GM19438 (cell line): ENCODE data around the gene SMARCA2.
"Not testable (repeated sequence)": the region's sequence is repeated elsewhere in the genome, so short reads cannot be mapped to it uniquely, and the experiment has no call there.

ENCODE experiments used
- ATAC-seq: cut with Tn5 transposase; IDR thresholded peaks from one replicate; pipeline ENCODE4 v1.9.1; 2021; ENCODE audit warnings: low read depth; ENCODE audit not compliant: unreplicated experiment

Gene SMARCA2

DNA sequence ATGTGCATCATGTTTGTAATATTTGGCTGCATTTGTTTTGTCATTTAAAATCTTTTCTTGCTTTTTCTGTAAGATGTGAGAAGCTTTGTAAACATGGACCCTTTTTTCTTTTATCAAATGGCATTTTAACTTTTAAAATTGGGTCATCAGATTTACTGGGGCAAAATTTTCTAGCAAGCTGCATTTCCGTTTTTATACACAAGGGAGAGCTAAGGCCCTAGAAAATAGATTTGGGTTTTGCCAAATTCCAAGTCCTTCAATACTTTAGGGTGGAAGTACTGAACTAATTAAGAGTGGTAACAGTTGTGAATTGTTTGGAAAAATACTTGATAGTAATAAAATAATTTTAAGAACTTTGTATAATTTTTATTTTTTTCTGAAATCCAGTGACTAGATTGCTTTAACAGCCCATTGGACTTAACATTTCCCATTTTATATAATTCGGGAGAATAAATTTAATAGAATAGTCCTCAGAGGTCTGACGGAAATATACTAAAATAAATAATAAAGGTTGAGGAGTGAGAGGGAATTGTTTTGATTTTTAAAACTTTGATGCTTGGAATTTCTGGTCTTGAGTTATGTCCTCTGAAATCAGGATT is 117.4 kb downstream of the SMARCA2 start:
- ATAC-seq: no peak

DNA sequence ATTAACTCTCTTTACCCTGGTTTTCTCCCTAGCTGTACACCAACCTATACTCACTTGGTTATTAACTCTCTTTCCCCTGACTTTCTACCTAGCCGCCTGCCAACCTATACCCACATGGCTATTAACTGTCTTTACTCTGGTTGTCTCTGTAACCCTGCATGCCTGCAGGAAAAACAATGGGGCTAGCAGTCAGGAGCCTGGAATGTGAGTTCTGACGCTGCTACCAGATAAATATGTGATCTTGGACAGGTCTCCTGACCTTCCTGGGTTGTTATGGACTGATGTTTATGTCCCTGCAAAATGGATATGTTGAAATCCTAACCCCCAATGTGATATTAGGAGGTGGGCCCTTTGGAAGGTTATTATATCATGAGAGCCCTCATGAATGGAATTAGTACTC is 119.2 kb downstream of the SMARCA2 start:
- no peak for ATAC-seq

DNA sequence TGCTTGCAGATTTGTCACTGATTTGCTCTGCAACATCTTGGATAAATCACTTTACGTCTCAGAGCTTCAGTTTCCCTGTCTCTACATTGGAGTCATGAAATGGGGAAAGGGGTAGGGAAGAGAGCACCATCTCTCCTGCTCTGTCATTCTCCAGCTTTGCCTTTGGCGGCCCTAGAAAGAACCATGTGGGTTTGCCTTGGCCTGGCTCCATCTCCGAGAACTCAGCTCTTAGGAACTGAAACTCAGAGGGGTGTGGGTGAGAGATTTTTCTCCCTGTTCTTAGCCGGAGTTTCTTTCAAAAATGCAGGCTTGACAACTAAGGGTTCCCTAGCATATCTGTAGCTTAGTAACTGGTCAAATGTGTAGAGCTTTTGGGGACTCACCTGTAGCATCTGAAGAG is 123.5 kb downstream of the SMARCA2 start:
- ATAC-seq: no peak

DNA sequence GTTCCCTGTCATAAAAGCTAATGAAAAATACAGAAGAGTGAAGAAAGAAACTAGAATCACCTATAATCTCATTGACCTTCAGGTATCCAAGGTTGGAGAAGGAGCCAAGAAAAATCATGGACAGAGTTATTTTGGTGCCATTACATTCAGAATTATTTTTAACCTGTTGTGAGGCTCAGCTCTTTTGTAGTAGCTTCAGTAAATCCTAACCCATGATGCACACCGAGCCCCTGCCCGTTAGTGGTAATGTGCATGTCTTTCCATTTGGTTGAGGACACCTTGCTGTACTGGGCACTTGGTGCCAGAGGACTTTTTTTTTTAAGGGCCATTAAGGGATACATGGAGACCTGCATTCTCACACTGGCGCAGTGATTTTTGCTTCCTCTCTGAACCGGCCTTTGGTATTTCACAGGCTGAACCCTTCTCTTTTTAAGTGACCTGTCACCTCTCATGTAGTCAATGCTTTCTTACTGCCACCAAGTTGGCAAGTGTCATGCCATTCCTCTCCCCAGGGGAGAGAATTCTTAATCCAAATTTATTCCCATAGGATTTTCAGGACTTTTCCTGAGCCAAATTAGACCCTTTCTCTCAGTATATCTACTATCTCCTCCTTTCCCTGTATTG is 125.6 kb downstream of the SMARCA2 start:
- no peak for ATAC-seq

DNA sequence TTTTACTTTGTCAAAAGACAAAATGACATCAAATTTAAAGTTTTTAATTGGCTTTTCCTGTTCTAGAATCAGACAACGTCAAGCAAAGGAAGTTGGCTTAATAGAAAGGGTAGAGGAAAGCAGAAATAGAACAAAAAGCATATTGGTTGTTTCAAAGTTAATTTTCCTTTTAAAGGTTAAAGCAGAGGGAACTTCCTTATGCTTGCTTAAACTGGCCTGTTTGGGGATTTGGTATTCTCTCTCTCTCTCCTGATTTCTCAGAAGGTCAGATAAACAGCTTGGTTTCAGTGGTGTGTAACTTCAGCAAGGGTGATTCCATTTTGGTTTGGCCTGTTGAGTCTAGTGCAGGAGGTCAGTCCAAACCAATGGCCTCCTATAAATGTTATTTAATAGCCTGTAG is 127.1 kb downstream of the SMARCA2 start:
- ATAC-seq: no peak

DNA sequence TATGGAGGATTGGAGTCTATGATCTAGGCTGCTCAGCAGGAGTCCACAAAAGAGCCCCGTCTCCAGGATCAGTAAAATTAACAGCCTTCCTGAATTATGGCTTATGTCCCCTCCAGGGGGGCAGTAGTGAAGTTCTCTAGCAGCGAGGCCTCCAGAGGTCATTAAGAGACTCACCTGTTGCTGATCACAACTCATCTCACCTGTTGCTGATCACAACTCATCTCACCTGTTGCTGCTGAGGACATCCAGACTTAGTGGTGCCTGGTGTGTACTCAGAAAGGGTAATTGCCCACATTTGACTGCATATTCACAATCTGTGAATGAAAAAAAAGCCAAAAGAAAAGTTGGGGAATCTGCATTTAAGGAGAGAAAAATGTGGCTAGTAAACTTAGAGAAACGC is 129.5 kb downstream of the SMARCA2 start:
- no peak for ATAC-seq

DNA sequence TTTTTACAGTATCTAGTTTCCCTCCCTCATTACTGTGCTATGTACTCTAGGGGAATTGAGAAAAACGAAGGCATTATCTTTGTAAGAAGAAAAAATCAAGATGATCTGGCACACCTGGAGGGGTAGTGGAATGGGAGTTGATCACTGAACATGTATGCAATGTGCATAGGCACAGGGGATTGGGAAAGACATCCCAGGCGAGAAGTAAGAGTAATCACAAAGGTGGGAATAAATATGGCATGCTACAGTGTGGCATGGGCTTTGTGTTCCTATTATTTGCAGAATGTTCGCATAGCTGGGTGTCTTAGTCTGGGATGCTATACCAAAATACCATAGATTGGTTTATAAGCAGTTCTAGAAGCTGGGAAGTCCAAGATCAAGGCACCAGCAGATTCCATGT is 130.6 kb downstream of the SMARCA2 start:
- no peak for ATAC-seq

DNA sequence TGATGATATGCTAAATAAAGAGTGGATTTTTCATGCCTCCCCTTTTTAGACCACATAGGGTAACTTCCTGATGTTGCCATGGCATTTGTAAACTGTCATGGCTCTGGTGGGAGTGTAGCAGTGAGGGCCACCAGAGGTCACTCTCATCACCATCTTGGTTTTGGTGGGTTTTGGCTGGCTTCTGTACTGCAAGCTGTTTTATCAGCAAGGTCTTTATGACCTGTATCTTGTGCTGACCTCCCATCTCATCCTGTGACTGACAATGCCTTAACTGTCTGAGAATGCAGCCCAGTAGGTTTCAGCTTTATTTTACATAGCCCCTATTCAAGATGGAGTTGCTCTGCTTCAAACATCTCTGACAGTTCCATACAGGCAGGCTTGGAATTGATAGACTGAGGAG is 131.6 kb downstream of the SMARCA2 start:
- ATAC-seq: not testable (repeated sequence)

DNA sequence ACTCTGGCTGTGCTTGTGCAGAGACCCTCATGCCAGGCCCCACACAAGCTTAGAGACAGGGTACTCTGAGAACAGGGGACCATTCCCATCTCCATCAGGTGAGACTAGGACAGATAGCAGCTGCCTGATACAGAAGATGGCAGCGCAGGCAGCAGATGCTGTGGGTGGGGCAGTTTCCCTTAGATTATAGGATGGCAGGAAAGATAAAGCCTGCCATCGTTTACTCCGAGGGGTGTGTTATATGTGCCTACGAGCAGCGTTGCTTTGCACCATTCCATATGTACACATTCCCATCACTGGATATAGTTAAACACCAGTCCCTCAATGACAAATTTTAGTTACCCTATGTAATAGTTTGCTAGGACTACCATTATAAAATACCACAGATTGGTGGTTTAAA is 135.2 kb downstream of the SMARCA2 start:
- no peak for ATAC-seq

DNA sequence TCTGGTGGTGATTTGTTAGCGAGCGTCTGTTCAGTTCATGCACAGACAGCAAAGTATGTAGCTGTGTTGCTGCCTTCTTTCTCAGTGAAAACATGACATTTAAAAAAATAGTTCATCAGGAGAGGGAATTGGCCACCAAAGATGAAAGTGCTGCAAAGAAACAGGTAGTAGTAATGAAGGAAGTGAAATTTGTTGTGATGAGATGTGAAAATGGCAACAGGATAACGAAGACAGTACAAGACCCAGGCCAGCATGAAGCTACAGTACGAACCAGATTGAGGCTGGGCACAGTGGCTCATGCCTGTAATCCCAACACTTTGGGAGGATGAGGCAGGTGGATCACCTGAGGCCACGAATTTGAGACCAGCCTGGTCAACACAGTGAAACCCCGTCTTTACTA is 136.0 kb downstream of the SMARCA2 start:
- ATAC-seq: no peak

DNA sequence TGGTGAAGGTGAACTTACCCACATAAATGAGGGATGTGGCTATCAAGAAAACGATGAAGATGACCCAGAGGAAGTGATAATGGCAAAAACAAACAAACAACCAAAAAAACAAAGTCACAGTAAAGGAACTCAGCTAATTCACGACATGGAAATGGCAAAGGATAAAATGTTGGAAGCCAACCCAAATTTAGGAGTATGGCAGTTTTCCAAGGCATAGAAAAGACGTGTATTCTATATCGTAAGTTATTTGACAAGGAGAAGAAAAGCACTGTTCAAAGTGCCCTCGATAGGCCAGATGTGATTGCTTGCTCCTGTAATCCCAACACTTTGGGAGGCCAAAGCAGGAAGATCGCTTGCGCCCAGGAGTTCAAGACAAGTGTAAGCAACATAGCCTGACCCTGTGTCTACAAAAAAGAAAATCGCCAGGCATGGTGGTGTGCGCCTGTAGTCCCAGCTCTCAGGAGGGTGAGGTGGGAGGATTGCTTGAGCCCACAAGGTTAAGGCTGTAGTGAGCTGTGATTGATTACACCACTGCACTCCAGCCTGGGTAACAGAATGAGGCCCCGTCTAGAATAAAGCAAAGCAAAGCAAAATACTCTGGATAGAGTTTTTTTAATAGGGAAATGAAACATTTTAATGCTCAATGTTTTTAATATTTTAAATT is 138.0 kb downstream of the SMARCA2 start:
- ATAC-seq: no peak

DNA sequence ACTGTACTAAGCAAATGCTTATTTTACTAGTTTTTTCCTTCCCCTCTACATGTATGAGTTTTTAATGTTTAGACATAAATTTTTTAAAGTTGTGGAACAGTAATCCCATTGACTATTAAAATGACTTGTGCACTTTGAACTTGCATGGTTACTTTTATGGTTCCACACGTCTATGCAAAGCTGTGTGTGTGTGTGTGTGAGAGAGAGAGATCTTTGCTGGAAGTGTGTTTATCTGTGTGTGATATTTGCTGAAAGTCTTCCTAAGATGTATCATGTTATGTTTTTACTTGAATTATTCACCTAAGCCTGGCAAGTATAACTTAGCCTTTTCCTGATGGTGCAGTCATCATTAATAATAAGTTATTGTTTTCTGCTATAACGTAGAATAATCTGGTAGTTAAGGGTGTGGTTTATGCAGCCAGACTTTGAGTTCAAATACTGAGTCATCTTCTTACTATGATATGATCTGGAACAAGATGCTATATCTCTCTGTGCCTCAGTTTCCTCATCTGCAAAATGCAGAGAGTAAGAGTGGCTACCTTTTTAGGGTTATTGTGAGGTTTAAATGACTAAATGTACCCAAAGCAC is 138.6 kb downstream of the SMARCA2 start:
- ATAC-seq: no peak

DNA sequence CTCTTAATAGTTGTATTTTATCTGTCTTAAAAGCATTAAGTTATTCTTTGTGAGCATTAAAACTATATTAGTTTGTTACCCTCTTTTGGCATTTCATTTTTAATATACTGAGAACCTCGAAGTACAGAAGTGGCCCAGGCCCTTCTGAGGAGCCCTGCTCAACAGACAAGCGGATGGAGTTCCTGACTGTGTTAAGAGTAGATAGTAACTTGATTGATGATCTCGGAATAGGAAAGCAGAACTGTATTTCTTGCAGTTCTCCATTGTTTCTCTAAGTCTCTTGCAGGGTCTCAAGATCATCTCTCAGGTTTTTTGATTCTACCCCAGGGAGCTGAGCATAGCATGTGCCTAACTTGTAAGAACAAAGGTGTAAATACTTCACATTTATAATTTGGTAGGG is 139.6 kb downstream of the SMARCA2 start:
- ATAC-seq: no peak

DNA sequence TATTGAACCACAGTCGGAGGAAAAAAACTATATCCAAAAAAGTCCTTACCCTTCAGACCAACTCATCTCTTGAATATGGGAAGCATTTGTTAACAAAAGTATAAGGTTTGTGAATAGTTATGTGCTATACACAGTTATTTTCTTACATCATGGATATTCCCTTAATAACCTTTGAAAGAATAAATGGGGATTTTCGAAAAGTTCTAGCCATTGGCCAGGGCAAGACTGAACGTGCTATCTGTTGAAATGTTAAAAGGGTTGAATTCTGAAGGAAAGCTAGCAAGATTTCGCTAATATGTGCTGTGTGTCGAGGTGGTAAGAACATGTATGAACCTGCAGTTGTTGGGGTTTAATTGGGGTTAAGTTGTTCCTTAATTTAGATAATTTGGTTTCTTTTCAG is 140.8 kb downstream of the SMARCA2 start:
- no peak for ATAC-seq

DNA sequence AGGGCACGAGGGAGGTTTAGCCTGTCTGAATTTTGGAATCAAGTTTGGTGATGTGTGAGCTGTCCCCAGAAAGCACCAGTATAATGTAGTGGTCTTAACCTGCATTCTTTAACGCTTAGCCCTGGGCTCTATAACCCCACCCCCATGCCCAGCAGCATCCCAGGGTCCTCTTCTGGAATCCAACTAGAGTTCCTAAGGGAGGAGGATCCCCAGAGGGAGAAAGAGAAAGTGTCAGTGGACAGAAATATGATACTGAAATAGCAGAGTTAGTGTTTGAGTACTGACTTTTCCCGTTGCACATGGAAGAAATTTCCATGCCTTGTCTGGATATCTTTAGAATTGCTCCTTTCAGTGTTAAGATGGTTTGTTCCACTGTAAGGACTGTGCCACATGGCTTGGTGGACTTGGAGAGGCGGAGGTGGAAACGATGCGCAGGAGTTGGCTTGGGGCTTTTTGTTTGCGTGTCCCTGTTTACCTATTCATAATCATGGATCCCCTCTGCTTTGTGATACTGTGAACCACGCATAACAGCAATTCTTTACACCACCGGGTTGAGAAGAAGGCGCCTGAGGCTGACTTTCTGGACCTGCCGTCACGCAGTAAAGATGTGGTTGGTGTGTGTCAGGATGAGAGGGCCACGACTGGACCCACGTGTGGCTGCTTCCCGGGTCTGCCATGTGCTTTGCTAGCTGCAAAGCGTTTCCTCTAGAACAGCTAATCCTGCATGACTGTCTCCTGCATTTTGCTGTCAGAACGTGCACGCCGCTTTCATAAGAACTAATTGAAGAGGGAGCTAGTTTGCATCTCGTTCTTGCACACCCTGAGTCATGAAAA is 142.3 kb downstream of the SMARCA2 start:
- peak; percentile 46 for ATAC-seq

DNA sequence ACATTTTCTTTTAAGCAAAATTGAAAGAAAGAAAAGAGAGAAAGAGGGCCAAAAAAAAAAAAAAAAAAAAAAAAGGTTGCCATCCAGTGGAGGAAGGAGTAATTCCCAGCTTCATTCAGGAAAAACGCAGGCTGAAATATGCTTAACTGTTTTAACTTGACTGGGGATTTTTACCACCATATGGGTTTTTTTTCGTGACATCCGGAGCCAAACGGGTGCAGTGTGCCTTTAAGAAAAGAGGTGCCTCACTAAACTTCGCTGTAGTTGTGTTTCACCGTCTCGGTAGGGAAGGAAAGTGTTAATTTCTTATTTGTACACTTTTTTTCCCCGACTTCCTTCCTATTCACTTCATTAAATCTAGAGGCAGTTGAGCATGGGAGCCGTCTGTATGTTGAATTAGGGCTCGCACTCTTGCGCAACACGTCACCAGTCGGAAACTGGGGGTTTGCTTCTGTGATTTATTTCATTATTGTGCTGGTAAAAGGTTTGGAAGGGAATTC is 143.0 kb downstream of the SMARCA2 start:
- ATAC-seq: peak; percentile 62

DNA sequence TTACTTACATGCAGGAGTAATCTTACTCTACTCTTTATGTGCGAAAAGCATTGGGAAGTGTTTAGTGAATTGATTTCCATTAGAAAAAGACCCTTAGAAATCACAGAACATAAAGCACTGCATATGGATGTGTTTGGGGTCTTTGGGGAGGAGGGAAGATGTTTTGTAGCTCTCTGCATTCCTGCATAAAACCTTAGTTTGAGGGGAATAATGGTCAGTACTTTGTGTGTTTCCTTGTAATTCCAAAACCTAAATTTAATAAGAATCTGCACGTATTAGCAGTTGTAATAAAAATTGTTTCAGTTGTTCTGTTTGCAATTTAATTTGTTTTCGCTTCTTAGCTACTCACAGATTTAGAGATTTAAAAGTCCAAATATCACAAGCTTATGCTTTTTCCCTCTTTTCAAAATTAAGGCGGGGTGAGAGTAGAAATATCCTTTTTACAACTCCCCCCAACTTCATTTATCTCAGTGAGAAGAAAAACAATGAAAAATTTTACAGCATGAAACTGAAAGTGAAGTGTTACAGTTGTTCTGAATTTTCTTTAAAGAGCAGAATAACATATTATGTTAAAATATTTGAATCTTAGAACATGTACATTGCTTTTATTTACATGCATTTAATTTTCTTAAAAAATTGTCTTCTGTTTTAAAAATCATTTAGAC is 143.8 kb downstream of the SMARCA2 start:
- no peak for ATAC-seq

DNA sequence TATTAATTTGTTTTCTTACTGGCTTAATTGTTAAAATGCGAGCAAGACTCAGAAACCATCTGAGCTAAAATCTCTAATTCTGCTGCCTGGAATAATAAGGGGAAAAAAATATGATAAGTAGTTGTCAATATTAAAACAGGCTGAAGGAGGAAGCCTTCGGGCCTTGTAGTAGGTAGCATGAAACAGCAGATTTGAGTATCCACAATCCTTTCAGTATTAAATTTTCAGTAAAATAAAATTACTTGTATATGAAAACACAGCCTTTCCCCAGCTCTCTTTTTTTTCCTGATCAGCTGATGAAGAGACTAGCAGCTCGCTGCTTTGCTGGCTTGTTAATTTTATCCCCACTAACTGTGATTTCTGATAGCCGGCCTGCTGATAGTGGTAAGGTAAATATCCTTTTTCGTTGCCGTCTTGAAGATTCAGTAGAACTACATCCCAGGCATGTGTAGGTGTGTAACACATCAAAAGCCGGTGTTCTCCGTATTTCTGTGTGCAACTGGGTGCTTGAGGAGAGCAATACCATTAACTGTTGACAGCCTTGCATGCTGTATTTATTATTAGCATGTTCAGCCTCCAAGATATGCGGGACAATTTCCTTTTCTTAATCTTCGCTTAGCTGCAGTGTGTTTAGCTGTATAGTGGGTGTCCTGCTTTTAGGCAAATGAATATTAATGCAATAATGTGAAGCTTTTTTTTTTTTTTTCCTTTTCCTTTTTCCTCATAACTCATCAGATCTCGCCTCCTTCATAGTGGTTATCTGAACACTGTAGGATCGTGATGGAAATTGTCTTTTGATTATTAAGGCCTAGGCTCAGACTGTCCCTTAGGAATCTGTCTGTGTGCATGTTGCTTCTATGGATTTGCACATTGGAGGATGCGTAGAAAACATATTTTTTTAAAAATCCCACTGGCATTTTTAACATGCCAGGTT is 144.6 kb downstream of the SMARCA2 start:
- no peak for ATAC-seq

DNA sequence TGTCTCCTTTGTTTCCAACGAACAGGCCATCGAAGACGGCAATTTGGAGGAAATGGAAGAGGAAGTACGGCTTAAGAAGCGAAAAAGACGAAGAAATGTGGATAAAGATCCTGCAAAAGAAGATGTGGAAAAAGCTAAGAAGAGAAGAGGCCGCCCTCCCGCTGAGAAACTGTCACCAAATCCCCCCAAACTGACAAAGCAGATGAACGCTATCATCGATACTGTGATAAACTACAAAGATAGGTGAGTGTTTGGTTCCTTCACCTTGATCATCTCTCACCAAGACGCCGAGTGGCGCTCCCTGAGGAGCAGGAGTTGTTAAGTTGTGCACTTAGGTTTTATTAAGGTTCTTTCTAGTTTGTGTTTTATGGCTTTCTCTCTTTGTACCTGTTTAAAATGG is 146.5 kb downstream of the SMARCA2 start:
- no peak for ATAC-seq
